ENCODE measurements around the gene TSPOAP1.

TSPOAP1 gene

GRCh38 chr17:58282442-58282841 lies 46.2 kb downstream of the TSPOAP1 start:
- H3K9ac ChIP-seq (ENCODE audit: low read depth, low read length): no peak overlapping the region
- H3K4me1 ChIP-seq (ENCODE audit: insufficient read depth, low read length): peaks cover 17% of the 10 kb centered on the region
- H3K36me3 ChIP-seq (ENCODE audit: insufficient read depth, low read length): no peaks in the 10 kb centered on the region
- no peaks in the 10 kb centered on the region for H3K9me3 ChIP-seq (ENCODE audit: control insufficient read depth, insufficient read depth, low read length)

- Histone ChIP-seq H3K9me3 (ENCODE audit: control insufficient read depth, insufficient read depth, low read length) (no peaks in the 10 kb centered on the region), H3K4me1 (ENCODE audit: insufficient read depth, low read length) (peaks cover 17% of the 10 kb centered on the region), H3K36me3 (ENCODE audit: insufficient read depth, low read length) (no peaks in the 10 kb centered on the region), H3K9ac (ENCODE audit: low read depth, low read length) (no peak overlapping the region)
These were observed 47.0 kb downstream of the TSPOAP1 start for GRCh38 chr17:58281511-58282011.

GRCh38 chr17:58280480-58281217 lies 47.9 kb downstream of the TSPOAP1 start, which contains the start of gene MPO:
TSS of gene MPO (minus strand) at chr17:58280935. CDS start at chr17:58280758, 177 bp downstream.
- Histone ChIP-seq H3K36me3 (ENCODE audit: insufficient read depth, low read length) (no peaks in the 10 kb centered on the region), H3K9ac (ENCODE audit: low read depth, low read length) (no peak within 1 kb of the TSS), H3K9me3 (ENCODE audit: control insufficient read depth, insufficient read depth, low read length) (no peaks in the 10 kb centered on the region), H3K4me1 (ENCODE audit: insufficient read depth, low read length) (peaks cover 17% of the 10 kb centered on the region)

- no peak overlapping the region for H3K9ac ChIP-seq (ENCODE audit: low read depth, low read length)
- H3K36me3 ChIP-seq (ENCODE audit: insufficient read depth, low read length): no peaks in the 10 kb centered on the region
- H3K9me3 ChIP-seq (ENCODE audit: control insufficient read depth, insufficient read depth, low read length): no peaks in the 10 kb centered on the region
- peaks cover 11% of the 10 kb centered on the region for H3K4me1 ChIP-seq (ENCODE audit: insufficient read depth, low read length)
These were observed 48.7 kb downstream of the TSPOAP1 start for GRCh38 chr17:58279736-58280479.

GRCh38 chr17:58279016-58279711 lies 49.4 kb downstream of the TSPOAP1 start:
- H3K9ac ChIP-seq (ENCODE audit: low read depth, low read length): no peak overlapping the region
- H3K36me3 ChIP-seq (ENCODE audit: insufficient read depth, low read length): no peaks in the 10 kb centered on the region
- H3K4me1 ChIP-seq (ENCODE audit: insufficient read depth, low read length): peaks cover 4% of the 10 kb centered on the region
- no peaks in the 10 kb centered on the region for H3K9me3 ChIP-seq (ENCODE audit: control insufficient read depth, insufficient read depth, low read length)

- no peaks in the 10 kb centered on the region; the same call in 1 of the 2 replicates for H3K4me1 ChIP-seq (ENCODE audit: insufficient read depth, low read length)
- no peaks in the 10 kb centered on the region for H3K36me3 ChIP-seq (ENCODE audit: insufficient read depth, low read length)
- no peak overlapping the region for H3K9ac ChIP-seq (ENCODE audit: low read depth, low read length)
- H3K9me3 ChIP-seq (ENCODE audit: control insufficient read depth, insufficient read depth, low read length): no peaks in the 10 kb centered on the region
These were observed 50.0 kb downstream of the TSPOAP1 start for GRCh38 chr17:58278661-58279015.

- H3K9ac ChIP-seq (ENCODE audit: low read depth, low read length): no peak overlapping the region
- no peaks in the 10 kb centered on the region for H3K36me3 ChIP-seq (ENCODE audit: insufficient read depth, low read length)
- no peaks in the 10 kb centered on the region; the same call in 1 of the 2 replicates for H3K4me1 ChIP-seq (ENCODE audit: insufficient read depth, low read length)
- no peaks in the 10 kb centered on the region for H3K9me3 ChIP-seq (ENCODE audit: control insufficient read depth, insufficient read depth, low read length)
These were observed 50.6 kb downstream of the TSPOAP1 start for GRCh38 chr17:58277802-58278595.

- H3K36me3 ChIP-seq (ENCODE audit: insufficient read depth, low read length): no peaks in the 10 kb centered on the region
- H3K9me3 ChIP-seq (ENCODE audit: control insufficient read depth, insufficient read depth, low read length): no peaks in the 10 kb centered on the region
- H3K9ac ChIP-seq (ENCODE audit: low read depth, low read length): no peak overlapping the region
- H3K4me1 ChIP-seq (ENCODE audit: insufficient read depth, low read length): no peaks in the 10 kb centered on the region; the same call in 1 of the 2 replicates
These were observed 51.3 kb downstream of the TSPOAP1 start for GRCh38 chr17:58277107-58277801.

GRCh38 chr17:58276423-58276822 lies 52.2 kb downstream of the TSPOAP1 start:
- no peaks in the 10 kb centered on the region for H3K9me3 ChIP-seq (ENCODE audit: control insufficient read depth, insufficient read depth, low read length)
- H3K4me1 ChIP-seq (ENCODE audit: insufficient read depth, low read length): no peaks in the 10 kb centered on the region; the same call in 1 of the 2 replicates

GRCh38 chr17:58275417-58275816 lies 53.2 kb downstream of the TSPOAP1 start:
- H3K4me1 ChIP-seq (ENCODE audit: insufficient read depth, low read length): no peaks in the 10 kb centered on the region; the same call in 1 of the 2 replicates

More at GRCh38 chr17:58276423-58276822, 52.2 kb downstream of the TSPOAP1 start:
- no peaks in the 10 kb centered on the region for H3K36me3 ChIP-seq (ENCODE audit: insufficient read depth, low read length)
- H3K9ac ChIP-seq (ENCODE audit: low read depth, low read length): no peak overlapping the region

GRCh38 chr17:58273453-58274104 lies 55.0 kb downstream of the TSPOAP1 start:
- Histone ChIP-seq H3K36me3 (ENCODE audit: insufficient read depth, low read length) (no peaks in the 10 kb centered on the region), H3K9ac (ENCODE audit: low read depth, low read length) (no peak overlapping the region), H3K9me3 (ENCODE audit: control insufficient read depth, insufficient read depth, low read length) (no peaks in the 10 kb centered on the region)

More at GRCh38 chr17:58275417-58275816, 53.2 kb downstream of the TSPOAP1 start:
- H3K9ac ChIP-seq (ENCODE audit: low read depth, low read length): no peak overlapping the region
- H3K36me3 ChIP-seq (ENCODE audit: insufficient read depth, low read length): no peaks in the 10 kb centered on the region
- no peaks in the 10 kb centered on the region for H3K9me3 ChIP-seq (ENCODE audit: control insufficient read depth, insufficient read depth, low read length)

GRCh38 chr17:58272367-58273280 lies 56.0 kb downstream of the TSPOAP1 start:
- Histone ChIP-seq H3K9me3 (ENCODE audit: control insufficient read depth, insufficient read depth, low read length) (no peaks in the 10 kb centered on the region), H3K9ac (ENCODE audit: low read depth, low read length) (no peak overlapping the region), H3K4me1 (ENCODE audit: insufficient read depth, low read length) (no peaks in the 10 kb centered on the region), H3K36me3 (ENCODE audit: insufficient read depth, low read length) (no peaks in the 10 kb centered on the region)

More at GRCh38 chr17:58273453-58274104, 55.0 kb downstream of the TSPOAP1 start:
- no peaks in the 10 kb centered on the region; the same call in 1 of the 2 replicates for H3K4me1 ChIP-seq (ENCODE audit: insufficient read depth, low read length)
